Right cardiac atrium (tissue), 5 donors: ENCODE measurements around the gene TMEM130. TPM values are rescaled to one million over a fixed set of nuclear protein-coding genes. Genes with fewer than 3 reads are reported as not detected.

Source experiments
- ATAC-seq, 2 donors: fragments of 200-7000 bp; cut with Tn5 transposase; one replicate each; pipeline versions ENCODE4 v1.8.0 to v1.9.1; 2020; ENCODE audit warnings: moderate library complexity in 2 of 2, mild to moderate bottlenecking in 1 of 2
- DNase-seq, 3 donors: peaks; one replicate each; pipeline ENCODE4 v3.0.0-alpha.2; 2020
- H3K27ac ChIP-seq: one replicate; pipeline ENCODE4 v1.5.1; 2013; ENCODE audit warnings: mild to moderate bottlenecking, low read length, control low read depth, moderate library complexity
- H3K27me3 ChIP-seq: one replicate; pipeline ENCODE4 v1.6.1; 2013; ENCODE audit not compliant: control insufficient read depth, insufficient read depth
- H3K4me1 ChIP-seq: one replicate; pipeline ENCODE4 v1.6.1; 2013; ENCODE audit warnings: low read length; ENCODE audit not compliant: control insufficient read depth, insufficient read depth
- H3K4me3 ChIP-seq: one replicate; pipeline ENCODE4 v1.5.1; 2013; ENCODE audit warnings: low read length, control low read depth
- H3K9me3 ChIP-seq: one replicate; pipeline ENCODE4 v1.6.1; 2013; ENCODE audit warnings: low read length; ENCODE audit not compliant: control insufficient read depth
- WGBS: extraction: QIAGEN DNeasy Blood & Tissue Kit; methylation state at CpG from one replicate; pipeline ENCODE4 v1.1.7; 2013; 5-methylcytosine and 5-hydroxymethylcytosine counted together
- intact Hi-C, 4 donors: fragments of 100-400 bp; cut with DNase I; formaldehyde crosslinking; loops; one replicate each; pipeline versions ENCODE4 v1.11.0 to v1.14.0; 2022 to 2023
- long read RNA-seq, 4 donors: library from polyadenylated mRNA; unstranded; transcript quantifications; one replicate each; pipeline ENCODE4 v2.0.0, GENCODE V29; 2020 to 2021
- polyA plus RNA-seq: library from polyadenylated mRNA; stranded (reverse); fragments of 200-250 nt; gene quantifications from one replicate; pipeline ENCODE4 v1.2.3, GENCODE V29; 2013
- total RNA-seq, 4 donors: library from RNA; stranded (reverse); fragmentation: NEBNext Ultra II Directional; extraction: Animal tissue kit (Norgen Biotek cat#: 25700); gene quantifications; one replicate each; pipeline ENCODE4 v1.2.1, GENCODE V29; 2021
- donor health status: healthy with polysubstance abuse.
- donor health status: DM: no; HTN: yes; CAD: no.
- donor health status: DM: no; HTN: no; CAD: no.
- donor health status: DM: no; HTN: yes; CAD: no; lungs with severe emphysema.
- donor health status: DM: yes; HTN: yes; CAD: no.

The TMEM130 gene
- total RNA-seq (under 1 TPM in 1 of 4 donors, not detected in 3; 0.58 TPM), polyA plus RNA-seq (0.11 TPM)
- long read RNA-seq, donor 1, result 0 reads
- long read RNA-seq, donor 2, result 0 reads
- long read RNA-seq, donor 3, result 0 reads
- long read RNA-seq, donor 4, result 0 reads

- WGBS, result under 1% methylated on average over 69 of the region's 69 CpGs
- Histone ChIP-seq H3K9me3 (no peaks in the 10 kb centered on the region), H3K27ac (no peak within 1 kb of the TSS), H3K4me1 (no peaks in the 10 kb centered on the region), H3K27me3 (no peaks in the 10 kb centered on the region), H3K4me3 (peak within 1 kb of the TSS; percentile 57)
- intact Hi-C loops, result no loop called here
- ATAC-seq (no peak), DNase-seq (no peak)
Observed at GRCh38 chr7:98869597-98870120, at the start of gene TMEM130. Gene TMEM130, minus strand, starts transcription at chr7:98870014. Its CDS starts 153 bp downstream, at chr7:98869861.

DNA sequence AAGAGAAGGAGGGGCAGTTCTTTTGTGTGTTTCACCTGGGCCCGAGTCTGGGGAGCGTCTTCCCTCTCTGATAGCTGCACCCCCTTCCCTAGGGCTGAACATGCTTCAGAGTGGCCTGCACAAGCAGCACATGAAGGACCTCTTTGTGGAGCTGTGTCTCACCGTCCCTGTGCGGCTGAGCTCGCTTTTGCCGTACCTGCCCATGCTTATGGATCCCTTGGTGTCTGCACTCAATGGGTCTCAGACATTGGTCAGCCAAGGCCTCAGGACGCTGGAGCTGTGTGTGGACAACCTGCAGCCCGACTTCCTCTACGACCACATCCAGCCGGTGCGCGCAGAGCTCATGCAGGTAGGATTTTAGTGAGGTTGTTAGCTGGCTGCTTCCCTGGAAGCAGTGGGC lies 47.5 kb upstream of the TMEM130 start:
- 93% methylated on average over 12 of the region's 12 CpGs for WGBS
- no peak for DNase-seq
- Histone ChIP-seq H3K27me3 (no peaks in the 10 kb centered on the region), H3K4me3 (no peak overlapping the region), H3K4me1 (no peaks in the 10 kb centered on the region), H3K27ac (no peak overlapping the region), H3K9me3 (no peaks in the 10 kb centered on the region)
- intact Hi-C loops, result no loop called here
- no peak for ATAC-seq

DNA sequence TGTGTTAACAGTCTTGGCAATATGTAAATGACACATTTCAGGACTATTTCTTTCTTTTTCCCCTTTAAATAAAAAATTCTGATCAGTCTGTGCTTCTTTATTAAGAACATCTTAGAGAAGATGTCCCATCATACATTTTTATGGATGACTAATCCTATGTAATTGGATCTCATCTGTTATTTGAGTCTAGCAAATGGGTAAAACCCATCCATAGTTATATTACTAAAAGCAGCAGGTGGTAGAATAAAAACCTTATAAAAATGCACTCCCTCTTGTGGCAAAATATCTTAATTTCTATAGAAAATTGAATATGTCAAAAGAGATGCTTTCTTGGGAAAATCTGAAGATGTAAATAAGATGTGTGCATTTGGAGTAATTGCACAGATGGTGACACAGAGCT lies 43.8 kb upstream of the TMEM130 start:
- ATAC-seq, result no peak
- no peak overlapping the region for H3K27ac ChIP-seq
- no peaks in the 10 kb centered on the region for H3K9me3 ChIP-seq
- H3K27me3 ChIP-seq, result no peaks in the 10 kb centered on the region
- intact Hi-C loops, result no loop called here
- H3K4me3 ChIP-seq, result no peak overlapping the region
- no peaks in the 10 kb centered on the region for H3K4me1 ChIP-seq
- no peak for DNase-seq

DNA sequence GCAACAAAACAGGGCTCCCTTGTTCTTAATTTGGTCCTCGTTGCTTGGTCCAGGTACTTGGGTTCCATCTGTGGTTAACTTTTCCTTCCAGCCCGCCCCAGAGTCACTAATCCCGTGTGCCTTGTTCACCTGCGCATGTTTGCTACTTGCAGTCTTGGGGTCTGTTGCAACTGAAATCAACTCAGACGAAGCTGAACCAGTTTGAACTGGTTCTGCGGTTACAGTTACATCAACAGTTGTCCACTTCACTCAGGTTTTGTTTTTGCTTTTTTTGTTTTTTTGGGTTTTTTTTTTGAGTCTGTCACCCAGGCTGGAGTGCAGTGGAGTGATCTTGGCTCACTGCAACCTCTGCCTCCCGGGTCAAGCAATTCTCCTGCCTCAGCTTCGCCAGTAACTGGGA lies 43.2 kb upstream of the TMEM130 start:
- no peak for ATAC-seq

DNA sequence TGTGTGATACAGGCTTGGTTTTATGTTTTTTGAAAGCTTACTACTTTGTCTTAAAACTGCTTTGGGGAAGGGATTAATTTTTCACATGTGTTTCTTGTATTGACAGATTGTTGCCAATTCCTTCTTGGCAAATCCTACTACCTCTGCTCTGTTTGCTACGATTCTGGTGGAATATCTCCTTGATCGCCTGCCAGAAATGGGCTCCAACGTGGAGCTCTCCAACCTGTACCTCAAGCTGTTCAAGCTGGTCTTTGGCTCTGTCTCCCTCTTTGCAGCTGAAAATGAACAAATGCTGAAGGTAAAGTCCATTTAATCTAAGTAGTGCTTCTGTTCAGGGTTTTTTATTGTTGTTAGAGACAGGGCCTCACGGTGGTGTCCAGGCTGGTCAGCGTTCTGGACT lies 42.1 kb upstream of the TMEM130 start:
- no peak for ATAC-seq
- 69% methylated on average over 5 of the region's 5 CpGs for WGBS
- no peaks in the 10 kb centered on the region for H3K4me1 ChIP-seq
- no peak overlapping the region for H3K27ac ChIP-seq
- DNase-seq, result no peak
- H3K9me3 ChIP-seq, result no peaks in the 10 kb centered on the region
- no peak overlapping the region for H3K4me3 ChIP-seq
- H3K27me3 ChIP-seq, result no peaks in the 10 kb centered on the region
- intact Hi-C loops, result no loop called here

More for the DNA sequence above, 43.2 kb upstream of the TMEM130 start:
- H3K4me3 ChIP-seq, result no peak overlapping the region
- no peaks in the 10 kb centered on the region for H3K4me1 ChIP-seq
- 90% methylated on average over 8 of the region's 8 CpGs for WGBS
- H3K27ac ChIP-seq, result no peak overlapping the region
- H3K27me3 ChIP-seq, result no peaks in the 10 kb centered on the region
- H3K9me3 ChIP-seq, result no peaks in the 10 kb centered on the region
- intact Hi-C loops, result no loop called here
- no peak for DNase-seq

- Histone ChIP-seq H3K4me1 (no peaks in the 10 kb centered on the region), H3K27ac (no peak overlapping the region), H3K4me3 (no peak overlapping the region), H3K9me3 (no peaks in the 10 kb centered on the region), H3K27me3 (no peaks in the 10 kb centered on the region)
- ATAC-seq (no peak), DNase-seq (no peak)
- intact Hi-C loops, result no loop called here
- WGBS, result 94% methylated on average over 3 of the region's 3 CpGs
Observed at GRCh38 chr7:98910427-98910826, 40.6 kb upstream of the TMEM130 start.

DNA sequence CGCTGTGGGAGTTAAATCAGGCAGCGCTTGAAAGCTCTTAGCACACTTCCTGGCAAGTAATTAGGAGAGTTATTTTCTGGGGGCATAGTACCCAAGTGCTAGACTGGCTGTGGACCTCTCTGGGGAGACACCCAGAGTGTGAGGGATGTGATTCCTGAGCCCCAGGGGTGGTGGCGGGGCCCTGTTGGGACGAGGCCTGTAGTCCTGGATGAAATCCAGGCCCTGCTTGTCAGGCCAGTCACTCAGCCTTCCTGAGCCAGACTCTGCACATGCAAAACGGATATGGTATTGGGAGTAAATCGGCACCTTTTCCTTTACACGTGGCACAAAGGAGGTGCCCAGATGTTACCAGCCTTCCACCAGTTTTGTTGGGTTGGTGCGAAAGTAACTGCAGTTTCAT lies 39.7 kb upstream of the TMEM130 start:
- ATAC-seq, result no peak
- 84% methylated on average over 8 of the region's 8 CpGs for WGBS
- Histone ChIP-seq H3K4me3 (no peak overlapping the region), H3K27me3 (no peaks in the 10 kb centered on the region), H3K27ac (no peak overlapping the region), H3K9me3 (no peaks in the 10 kb centered on the region), H3K4me1 (no peaks in the 10 kb centered on the region)
- no peak for DNase-seq
- intact Hi-C loops, result no loop called here

DNA sequence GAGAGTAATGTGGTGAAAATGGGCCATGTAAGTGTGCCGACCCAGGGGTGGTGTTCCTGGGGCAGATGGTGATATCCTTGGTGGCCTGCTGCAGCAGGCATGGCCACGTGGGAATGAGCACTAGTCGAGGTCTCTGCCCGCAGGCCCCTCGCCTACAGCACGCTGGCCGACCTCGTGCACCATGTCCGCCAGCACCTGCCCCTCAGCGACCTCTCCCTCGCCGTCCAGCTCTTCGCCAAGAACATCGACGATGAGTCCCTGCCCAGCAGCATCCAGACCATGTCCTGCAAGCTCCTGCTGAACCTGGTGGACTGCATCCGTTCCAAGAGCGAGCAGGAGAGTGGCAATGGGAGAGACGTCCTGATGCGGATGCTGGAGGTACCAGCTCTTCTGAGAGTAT lies 38.8 kb upstream of the TMEM130 start:
- Histone ChIP-seq H3K27me3 (no peaks in the 10 kb centered on the region), H3K9me3 (no peaks in the 10 kb centered on the region), H3K4me3 (no peak overlapping the region), H3K27ac (no peak overlapping the region), H3K4me1 (no peaks in the 10 kb centered on the region)
- intact Hi-C loops, result no loop called here
- DNase-seq (no peak), ATAC-seq (peak in 1 of 2 donors; percentile 14)
- 94% methylated on average over 19 of the region's 19 CpGs for WGBS

GRCh38 chr7:98907570-98907969 lies 37.8 kb upstream of the TMEM130 start:
- Histone ChIP-seq H3K4me3 (no peak overlapping the region), H3K27me3 (no peaks in the 10 kb centered on the region), H3K4me1 (no peaks in the 10 kb centered on the region), H3K27ac (no peak overlapping the region), H3K9me3 (no peaks in the 10 kb centered on the region)
- DNase-seq (no peak), ATAC-seq (peak in 1 of 2 donors; percentile 45)
- intact Hi-C loops, result no loop called here
- WGBS, result 91% methylated on average over 5 of the region's 5 CpGs

DNA sequence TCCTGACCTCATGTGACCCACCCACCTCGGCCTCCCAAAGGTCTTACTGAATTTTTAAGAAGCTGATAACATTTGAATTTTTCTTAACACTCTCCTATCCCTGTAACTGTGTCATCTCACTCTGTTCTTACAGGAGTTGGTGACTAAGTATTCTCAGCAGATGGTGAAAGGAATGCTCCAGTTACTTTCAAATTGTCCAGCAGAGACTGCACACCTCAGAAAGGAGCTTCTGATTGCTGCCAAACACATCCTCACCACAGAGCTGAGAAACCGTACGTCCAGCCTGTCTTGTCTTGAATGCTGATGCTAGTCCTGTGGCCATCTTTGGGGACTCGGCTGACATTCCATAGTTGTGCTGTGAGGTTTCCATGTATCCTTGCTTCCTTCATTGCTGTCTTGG lies 33.4 kb upstream of the TMEM130 start:
- no peak overlapping the region for H3K27ac ChIP-seq
- WGBS, result 95% methylated on average over 4 of the region's 4 CpGs

GRCh38 chr7:98902523-98902922 lies 32.7 kb upstream of the TMEM130 start:
- Histone ChIP-seq H3K4me1 (no peaks in the 10 kb centered on the region), H3K9me3 (no peaks in the 10 kb centered on the region), H3K27ac (no peak overlapping the region), H3K4me3 (no peak overlapping the region), H3K27me3 (no peaks in the 10 kb centered on the region)
- ATAC-seq (no peak), DNase-seq (no peak)
- intact Hi-C loops, result no loop called here
- 93% methylated on average over 3 of the region's 3 CpGs for WGBS

More for the DNA sequence above, 33.4 kb upstream of the TMEM130 start:
- Histone ChIP-seq H3K9me3 (no peaks in the 10 kb centered on the region), H3K4me3 (no peak overlapping the region), H3K27me3 (no peaks in the 10 kb centered on the region), H3K4me1 (no peaks in the 10 kb centered on the region)
- DNase-seq (no peak), ATAC-seq (no peak)
- intact Hi-C loops, result no loop called here

- no peak for DNase-seq
- Histone ChIP-seq H3K9me3 (no peaks in the 10 kb centered on the region), H3K4me3 (no peak overlapping the region), H3K27ac (no peak overlapping the region), H3K27me3 (no peaks in the 10 kb centered on the region), H3K4me1 (no peaks in the 10 kb centered on the region)
- 92% methylated on average over 3 of the region's 3 CpGs for WGBS
- intact Hi-C loops, result no loop called here
- ATAC-seq, result no peak
Observed at GRCh38 chr7:98900815-98901214, 31.0 kb upstream of the TMEM130 start.
